Glomerular visceral epithelial cell (primary cell): ENCODE data around the gene TLE3.
"Not testable (repeated sequence)": the region's sequence is repeated elsewhere in the genome, so short reads cannot be mapped to it uniquely, and the experiment has no call there.

ENCODE experiments used
- DNase-seq: peaks from one replicate; pipeline ENCODE4 v3.0.0-alpha.2; 2016; ENCODE audit errors: extremely low spot score

Gene TLE3

GRCh38 chr15:70097321-70098152 is at the start of gene TLE3:
TSS of gene TLE3 (minus strand) at chr15:70097917. CDS start at chr15:70096798, 1,119 bp downstream.
- DNase-seq, result peak; percentile 97

DNA sequence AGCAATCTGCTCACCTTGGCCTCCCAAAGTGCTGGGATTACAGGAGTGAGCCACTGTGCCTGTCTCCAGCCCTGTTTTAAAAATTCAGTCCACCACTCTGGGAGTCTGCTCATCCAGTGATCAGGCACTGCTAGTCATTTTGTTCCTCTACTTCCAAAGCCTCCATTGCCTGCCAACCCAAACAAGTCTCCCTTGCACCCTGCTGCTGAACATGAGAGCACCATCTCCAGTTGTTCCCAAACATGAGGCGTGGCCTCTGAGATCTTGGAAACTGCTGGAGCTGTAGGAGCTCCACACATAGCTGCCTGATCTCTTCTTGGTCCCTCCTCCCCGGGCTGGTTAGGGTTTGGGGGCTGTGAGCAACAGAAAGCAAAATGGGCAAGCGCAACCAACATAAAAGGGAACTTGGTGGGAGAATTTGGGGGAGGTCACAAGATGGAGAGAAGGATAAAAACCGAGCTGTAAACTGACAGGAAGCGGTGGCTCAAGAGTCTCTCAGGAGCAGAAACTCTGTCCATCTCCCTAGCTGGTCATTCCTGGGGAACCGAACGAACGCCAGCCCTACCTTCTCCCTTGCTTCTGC is 49.6 kb upstream of the TLE3 start:
- no peak for DNase-seq

DNA sequence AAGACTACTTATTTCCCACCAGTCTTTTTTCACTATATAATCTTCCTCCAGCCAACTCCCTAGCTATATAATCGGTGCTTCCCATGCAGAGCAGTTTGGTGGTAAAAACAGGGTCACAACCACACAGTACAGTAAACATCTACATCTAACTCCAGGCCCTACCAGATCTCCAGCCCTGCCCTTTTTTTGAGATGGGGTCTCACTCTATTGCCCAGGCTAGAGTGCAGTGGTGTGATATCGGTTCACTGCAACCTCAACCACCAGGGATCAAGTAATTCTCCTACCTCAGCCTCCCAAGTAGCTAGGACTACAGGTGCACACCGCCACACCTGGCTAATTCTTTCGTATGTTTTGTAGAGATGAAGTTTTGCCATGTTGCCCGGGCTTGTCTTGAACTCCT is 49.1 kb upstream of the TLE3 start:
- no peak for DNase-seq

DNA sequence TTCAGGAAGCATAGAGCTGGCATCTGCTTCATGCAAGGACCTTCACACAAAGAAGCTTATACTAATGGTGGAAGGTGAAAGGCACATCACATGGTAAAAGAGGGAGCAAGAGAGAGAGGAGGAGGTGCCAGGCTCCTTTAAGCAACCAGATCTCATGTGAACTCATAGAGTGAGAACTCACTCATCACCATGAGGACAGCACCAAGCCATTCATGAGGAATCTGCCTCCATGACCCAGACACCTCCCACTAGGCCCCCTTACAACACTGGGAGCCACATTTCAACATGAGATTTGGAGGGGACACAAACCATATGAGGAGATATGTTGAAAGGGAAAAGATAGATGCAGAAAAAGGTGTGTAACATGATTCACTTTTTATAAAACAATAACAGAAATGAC is 48.4 kb upstream of the TLE3 start:
- no peak for DNase-seq

DNA sequence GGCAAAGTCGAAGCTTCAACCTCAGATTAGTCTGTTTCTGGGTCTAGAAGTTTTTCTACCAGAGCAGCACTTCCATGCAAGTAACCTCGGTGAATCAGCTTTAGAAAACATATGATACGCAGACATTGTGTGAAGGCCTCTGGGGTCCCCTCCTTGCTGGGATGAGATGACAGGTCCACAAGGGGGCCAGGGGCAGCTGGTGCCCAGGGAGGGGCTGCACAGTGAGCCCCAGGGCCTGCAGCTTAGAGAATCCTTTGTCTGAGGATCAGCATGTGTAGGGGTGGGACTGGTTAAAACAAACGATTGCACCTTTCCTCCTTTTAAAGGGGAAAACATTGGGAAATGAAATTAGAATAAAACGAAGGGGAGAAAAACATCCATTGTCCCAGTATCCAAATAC is 47.5 kb upstream of the TLE3 start:
- no peak for DNase-seq

DNA sequence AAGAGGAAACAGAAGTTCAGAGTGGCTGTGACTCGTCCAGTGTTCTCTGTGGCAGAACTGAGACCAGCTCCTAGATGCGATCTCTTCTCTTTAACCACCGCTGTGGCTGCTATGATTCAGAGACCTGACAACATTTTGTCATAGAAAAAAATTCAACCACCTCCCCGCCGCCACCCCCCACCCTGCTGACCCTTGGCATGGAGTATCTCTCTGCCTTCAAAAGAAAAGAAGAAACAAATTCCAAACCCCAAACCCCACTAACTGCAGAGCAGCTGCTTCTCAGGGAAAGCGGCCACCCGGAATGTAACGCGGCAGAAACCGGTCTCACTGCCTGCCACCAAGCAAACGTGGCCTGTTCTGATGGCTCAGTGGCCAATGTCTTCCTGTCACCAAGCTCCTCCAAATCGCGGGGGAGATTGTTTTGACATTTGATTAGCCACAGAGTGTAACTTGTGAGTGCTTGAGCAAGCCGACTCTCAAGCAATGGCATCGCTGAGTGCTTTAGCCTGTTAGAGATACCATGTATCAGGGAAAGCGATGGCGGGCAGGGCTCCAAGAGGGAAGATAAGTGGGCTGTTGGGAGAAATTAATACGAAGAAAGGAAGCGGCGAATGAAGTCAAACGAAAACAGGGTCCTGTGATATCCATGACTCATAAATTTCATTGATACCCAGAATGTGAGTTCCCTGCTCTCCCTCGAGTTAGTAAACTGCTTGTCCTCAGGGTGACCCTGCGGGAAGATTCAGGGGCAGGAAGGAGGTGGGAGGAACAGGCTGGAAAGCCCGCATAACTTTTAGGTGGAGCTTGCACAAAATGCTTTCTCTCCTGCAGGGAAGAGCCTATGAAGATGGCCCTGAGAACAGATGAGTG is 44.8 kb upstream of the TLE3 start:
- peak; percentile 49 for DNase-seq

- no peak for DNase-seq
Observed at GRCh38 chr15:70142072-70142321, 44.3 kb upstream of the TLE3 start.

DNA sequence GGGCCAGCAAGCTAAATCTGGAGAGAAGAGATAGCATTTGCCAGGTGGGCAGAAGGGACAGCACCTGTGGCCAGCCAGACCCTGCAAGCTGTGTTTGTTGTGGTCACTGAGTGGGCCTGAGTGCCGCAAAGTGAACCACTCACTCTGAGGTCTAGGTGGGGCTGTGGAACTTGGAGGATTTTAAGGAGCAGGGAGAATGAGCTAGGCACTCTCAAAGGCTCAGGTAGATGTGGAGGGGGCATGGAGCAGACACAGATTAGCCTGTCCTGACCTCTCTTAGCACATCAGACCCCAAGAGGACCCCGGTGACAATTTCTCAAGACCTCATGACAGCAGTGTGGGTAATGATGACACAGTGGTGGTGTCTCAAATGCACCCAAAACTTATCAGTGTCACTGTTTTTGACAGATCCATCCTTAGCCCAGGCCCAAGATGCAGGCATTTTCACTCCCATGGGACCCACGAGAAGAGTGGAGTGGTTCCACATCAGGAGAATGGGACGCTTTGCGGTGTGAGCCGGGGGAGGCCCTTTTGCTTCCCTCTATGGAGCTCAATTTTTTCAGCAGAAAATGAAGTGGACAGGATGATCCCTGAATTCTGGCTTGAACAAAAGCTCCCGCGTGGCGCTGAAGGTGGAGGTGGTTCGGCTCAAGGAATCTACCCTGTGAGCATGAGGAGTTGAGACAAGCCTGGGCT is 43.8 kb upstream of the TLE3 start:
- DNase-seq, result no peak

- DNase-seq, result peak; percentile 73
Observed at GRCh38 chr15:70140543-70141375, 43.0 kb upstream of the TLE3 start.

- no peak for DNase-seq
Observed at GRCh38 chr15:70140025-70140542, 42.4 kb upstream of the TLE3 start.

DNA sequence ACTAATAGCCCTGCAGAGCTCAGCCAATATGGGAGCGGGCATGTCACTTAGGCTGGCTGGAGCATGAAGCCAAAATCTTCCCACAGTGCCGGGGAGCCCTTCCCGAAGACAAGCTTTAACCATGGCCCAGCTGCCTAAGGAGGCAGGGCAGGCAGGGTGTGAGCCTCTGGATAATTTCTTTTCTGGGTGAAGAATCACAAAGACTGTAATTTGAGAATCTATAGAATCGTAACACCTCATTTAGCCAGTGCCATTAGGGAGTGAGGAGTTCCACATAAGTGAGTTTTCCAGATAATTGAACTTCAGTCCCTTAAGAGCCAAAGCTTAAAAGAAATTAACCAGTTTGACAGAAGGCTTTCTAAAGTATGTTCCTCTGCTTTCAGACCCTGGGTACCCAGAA is 40.2 kb upstream of the TLE3 start:
- no peak for DNase-seq

- DNase-seq, result not testable (repeated sequence)
Observed at GRCh38 chr15:70137021-70137420, 39.3 kb upstream of the TLE3 start.

DNA sequence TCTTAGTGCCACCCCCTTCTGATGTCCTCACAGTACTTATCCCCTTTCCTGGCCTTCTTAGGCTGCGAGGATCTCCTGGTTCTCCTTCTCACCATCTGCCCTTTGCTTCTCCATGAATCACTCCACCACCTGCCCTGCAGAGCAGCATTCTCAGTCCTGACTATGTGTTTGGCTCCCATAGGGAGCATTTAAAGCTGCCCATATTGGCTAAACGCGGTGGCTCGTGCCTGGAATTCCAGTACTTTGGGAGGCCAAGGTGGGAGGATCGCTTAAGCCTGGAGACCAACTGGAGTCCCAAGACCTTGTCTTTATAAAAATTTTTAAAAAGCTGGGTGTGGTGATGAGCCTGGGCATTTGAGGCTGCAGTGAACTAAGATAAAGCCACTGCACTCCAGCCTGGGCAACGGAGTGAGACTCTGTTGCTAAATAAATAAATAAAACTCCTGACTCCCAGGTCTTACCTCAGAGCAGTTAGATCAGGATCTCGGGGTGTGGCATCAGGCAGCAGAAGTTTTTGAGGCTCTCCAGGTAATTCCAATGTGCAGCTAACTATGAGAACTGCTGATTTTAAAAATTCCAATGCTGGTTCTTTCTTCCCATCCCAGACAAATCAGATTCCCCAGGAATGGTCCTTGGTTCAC is 36.2 kb upstream of the TLE3 start:
- DNase-seq, result no peak

DNA sequence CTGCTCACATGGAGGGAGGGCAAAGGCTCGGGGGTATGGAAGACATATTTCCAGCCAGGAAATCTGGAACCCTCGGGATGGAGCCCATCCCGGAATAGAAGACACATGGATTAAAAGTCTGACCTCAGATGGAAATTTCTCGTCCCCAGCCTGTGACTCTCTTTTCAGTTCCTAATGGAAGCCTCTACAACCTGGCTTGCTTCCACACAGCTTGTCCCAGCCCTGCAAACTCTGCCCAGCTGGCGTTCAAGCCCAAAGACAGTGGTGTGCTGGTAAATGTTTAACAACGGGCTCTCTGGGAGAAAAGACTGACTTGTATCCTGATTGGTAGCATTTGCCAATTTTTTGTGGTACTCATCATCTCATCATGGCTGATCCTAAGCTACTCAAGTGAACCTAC is 35.6 kb upstream of the TLE3 start:
- no peak for DNase-seq

DNA sequence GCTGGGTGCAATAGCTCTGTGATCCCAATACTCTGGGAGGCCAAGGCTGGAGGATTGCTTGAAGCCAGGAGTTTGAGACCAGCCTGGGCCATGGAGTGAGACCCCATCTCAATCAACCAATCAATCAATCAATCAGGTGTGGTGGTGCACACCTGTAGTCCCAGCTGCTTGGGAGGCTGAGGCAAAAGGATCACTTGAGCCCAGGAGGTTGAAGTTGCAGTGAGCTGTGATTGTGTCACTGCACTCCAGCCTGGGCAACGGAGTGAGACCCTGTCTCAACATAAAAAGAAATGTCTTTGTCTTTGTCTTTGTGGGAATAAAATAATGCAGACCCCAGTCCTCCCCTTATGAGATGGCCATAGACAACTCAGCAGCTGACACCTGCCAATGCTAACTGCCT is 34.9 kb upstream of the TLE3 start:
- no peak for DNase-seq

DNA sequence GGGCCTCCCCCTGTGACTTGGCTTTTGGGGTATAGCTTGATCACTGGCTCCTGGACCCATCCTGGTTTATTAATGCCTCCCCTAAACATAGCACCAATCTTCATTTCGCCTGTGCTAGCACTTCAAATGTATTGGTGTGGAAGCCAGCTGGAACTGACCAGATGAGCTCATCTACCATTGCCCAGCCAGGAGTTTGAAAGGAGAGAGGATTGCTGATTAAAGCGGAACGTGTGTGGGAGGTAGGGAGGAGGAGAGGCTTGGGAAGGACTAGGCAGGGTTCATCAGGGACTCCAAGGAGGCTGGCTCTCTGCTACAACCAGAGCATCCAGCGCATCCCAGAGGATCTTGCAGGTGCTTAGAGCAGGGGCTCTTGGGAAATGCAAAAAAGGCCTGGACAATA is 34.4 kb upstream of the TLE3 start:
- no peak for DNase-seq

DNA sequence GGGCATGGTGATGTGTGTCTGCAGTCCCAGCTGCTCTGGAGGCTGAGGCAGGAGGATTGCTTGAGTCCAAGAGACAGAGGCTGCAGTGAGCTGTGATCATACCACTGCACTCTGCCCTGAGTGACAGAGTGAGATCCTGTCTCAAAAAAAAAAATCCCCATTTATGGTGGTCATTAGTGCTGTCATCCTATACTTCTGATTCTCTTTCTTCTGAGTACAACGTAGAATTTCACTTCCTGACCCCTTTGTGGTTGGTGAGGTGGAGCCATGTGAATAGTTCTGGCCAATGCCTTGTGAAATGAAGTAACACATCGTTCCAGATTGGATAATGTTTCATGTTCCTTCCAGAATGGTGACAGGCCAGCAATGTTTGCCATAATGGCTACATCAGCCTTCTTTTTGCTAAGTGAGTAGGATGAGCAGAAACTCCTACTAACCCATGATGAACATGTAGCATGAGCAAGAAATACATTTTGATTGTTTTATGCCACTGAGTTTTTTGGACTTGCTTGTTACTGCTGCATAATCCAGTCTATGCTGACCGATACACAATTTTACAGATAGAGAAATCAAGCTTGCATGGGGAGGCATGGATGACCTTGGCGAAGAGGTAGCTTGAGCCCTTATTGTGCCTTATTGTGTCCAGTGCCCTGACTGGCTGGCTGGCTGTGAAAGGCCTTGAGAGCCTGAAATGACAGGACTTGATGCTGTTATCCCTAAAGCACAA is 30.9 kb upstream of the TLE3 start:
- DNase-seq, result no peak

DNA sequence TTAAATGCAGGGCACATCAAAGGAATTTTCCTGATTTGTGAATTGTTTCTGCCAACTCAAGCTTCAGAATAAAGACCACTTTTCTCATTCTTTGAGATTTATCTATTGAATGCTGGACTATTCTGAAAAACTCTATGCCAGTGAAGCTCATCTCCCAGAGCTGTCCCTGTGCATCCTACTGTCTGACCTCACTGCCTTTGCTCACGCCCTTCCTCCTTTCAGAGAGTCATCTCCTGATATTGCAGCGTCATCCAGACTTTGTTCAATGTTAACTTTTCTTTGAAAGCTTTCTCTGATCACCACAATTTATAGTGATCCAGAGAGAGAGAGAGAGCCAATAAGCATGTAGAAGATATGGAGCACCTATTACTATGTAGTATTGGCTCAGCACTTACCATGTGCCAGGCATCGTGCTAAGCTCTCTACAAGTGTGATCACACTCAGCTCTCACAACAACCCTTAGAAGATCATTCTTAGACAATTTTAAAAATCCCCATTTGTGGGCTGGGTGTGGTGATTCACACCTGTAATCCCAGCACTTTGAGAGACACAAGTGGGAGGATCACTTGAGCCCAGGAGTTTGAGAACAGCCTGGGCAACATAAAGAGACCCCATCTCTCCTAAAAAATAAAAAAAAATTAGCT is 30.2 kb upstream of the TLE3 start:
- no peak for DNase-seq

- DNase-seq, result no peak
Observed at GRCh38 chr15:70127288-70127746, 29.6 kb upstream of the TLE3 start.
